PC-3 (cell line): ENCODE results near the gene KLF1. TPM values are rescaled to one million over a fixed set of nuclear protein-coding genes. Genes with fewer than 3 reads are reported as not detected.
A peak's percentile ranks its signal among the peaks of the same experiment; 100 is the strongest.

Source experiments
- ATAC-seq: fragments of 200-7000 bp; cut with Tn5 transposase; 2 replicates; pipeline ENCODE4 v1.9.1; 2020; ENCODE audit warnings: mild to moderate bottlenecking, moderate library complexity
- BruUV-seq: library from RNA; stranded (reverse); fragments of 400-500 nt; replicated peaks from 2 replicates; lab custom pipeline; 2021; lab: Mats Ljungman, UMichigan
- CTCF ChIA-PET: fragments of 300-600 bp; sonication (Branson Sonifier 250); formaldehyde crosslinking; loops from one replicate; lab custom pipeline; 2022; ENCODE audit warnings: antibody characterized with exemption; lab: Charles Lee
- POLR2A ChIA-PET: fragments of 300-600 bp; sonication (Branson Sonifier 250); formaldehyde crosslinking; loops from one replicate; lab custom pipeline; 2022; ENCODE audit warnings: antibody characterized with exemption; ENCODE audit not compliant: unreplicated experiment; lab: Charles Lee
- DNase-seq: peaks from one replicate; pipeline ENCODE4 v3.0.0-alpha.2; 2015
- H2AFZ ChIP-seq: fragments of 300-600 bp; sonication (generic); 2 replicates; pipeline ENCODE4 v1.6.0; 2016; ENCODE audit warnings: antibody characterized with exemption, low read length
- H3F3A ChIP-seq: fragments of 300-600 bp; sonication (generic); one replicate; pipeline ENCODE4 v1.6.0; 2017; ENCODE audit warnings: antibody characterized with exemption, low read length, control low read depth, mild to moderate bottlenecking; ENCODE audit not compliant: unreplicated experiment
- H3K27ac ChIP-seq: fragments of 300-600 bp; sonication (generic); 2 replicates; pipeline ENCODE4 v1.5.1; 2016; ENCODE audit warnings: mild to moderate bottlenecking, low read length
- H3K27me3 ChIP-seq: fragments of 300-600 bp; sonication (generic); 2 replicates; pipeline ENCODE4 v1.6.1; 2016; ENCODE audit warnings: low read length, mixed read lengths
- H3K36me3 ChIP-seq: fragments of 300-600 bp; sonication (generic); 2 replicates; pipeline ENCODE4 v1.6.1; 2016; ENCODE audit warnings: low read depth, mixed run types, low read length, mixed read lengths
- H3K4me1 ChIP-seq: fragments of 300-600 bp; sonication (generic); 2 replicates; pipeline ENCODE4 v1.5.1; 2016; ENCODE audit warnings: low read length; ENCODE audit not compliant: insufficient read depth
- H3K4me2 ChIP-seq: fragments of 300-600 bp; sonication (generic); 2 replicates; pipeline ENCODE4 v1.6.0; 2016; ENCODE audit warnings: low read length
- H3K4me3 ChIP-seq: fragments of 300-600 bp; sonication (generic); 2 replicates; pipeline ENCODE4 v1.5.1; 2016; ENCODE audit warnings: mild to moderate bottlenecking, low read length, mixed read lengths
- H3K79me2 ChIP-seq: fragments of 300-600 bp; sonication (generic); 2 replicates; pipeline ENCODE4 v1.6.1; 2017; ENCODE audit warnings: low read length, mixed read lengths
- H3K9ac ChIP-seq: fragments of 300-600 bp; sonication (generic); 2 replicates; pipeline ENCODE4 v1.6.0; 2016; ENCODE audit warnings: mild to moderate bottlenecking, low read length
- H3K9me2 ChIP-seq: fragments of 300-600 bp; sonication (generic); replicated peaks from 2 replicates; pipeline ENCODE4 v1.6.1; 2016; ENCODE audit warnings: mixed run types, low read length, mixed read lengths
- H3K9me3 ChIP-seq: fragments of 300-600 bp; sonication (generic); 2 replicates; pipeline ENCODE4 v1.6.1; 2016; ENCODE audit warnings: low read length, mixed read lengths
- H4K20me1 ChIP-seq: fragments of 300-600 bp; sonication (generic); 2 replicates; pipeline ENCODE4 v1.6.1; 2016; ENCODE audit warnings: low read length, mixed read lengths
- CTCF ChIP-seq: fragments of 300-600 bp; sonication (generic); conservative IDR thresholded peaks from 2 replicates; pipeline ENCODE4 v1.5.1; 2017; ENCODE audit warnings: antibody characterized with exemption, low read depth, mild to moderate bottlenecking, low read length
- EZH2 ChIP-seq: fragments of 300-600 bp; sonication (generic); IDR thresholded peaks from one replicate; pipeline ENCODE4 v1.6.1; 2017; ENCODE audit warnings: antibody characterized with exemption, mild to moderate bottlenecking, low read length; ENCODE audit not compliant: unreplicated experiment
- EZH2phosphoT487 ChIP-seq: fragments of 300-600 bp; sonication (generic); IDR thresholded peaks from 2 replicates; pipeline ENCODE4 v1.6.1; 2018; ENCODE audit warnings: mild to moderate bottlenecking, antibody characterized with exemption, low read length, borderline replicate concordance
- intact Hi-C: fragments of 100-400 bp; cut with micrococcal nuclease; formaldehyde crosslinking; loops from 2 replicates; pipeline ENCODE4 v1.9.0; 2023
- microRNA-seq: library from miRNA; unstranded; fragments of <30 nt; microRNA quantifications from one replicate; pipeline ENCODE4 v1.1.0, GENCODE V29; 2020; ENCODE audit not compliant: unreplicated experiment
- total RNA-seq: library from RNA; depleted of rRNA; stranded (reverse); fragments of >200 nt; gene quantifications from 2 replicates; pipeline ENCODE4 v1.2.3, GENCODE V29; 2014; rRNA removed

Gene KLF1
- total RNA-seq, 1 experiment from 2014 or later = not detected

- Histone ChIP-seq H3K9ac (no peak overlapping the region), H4K20me1 (no peaks in the 10 kb centered on the region), H3K4me1 (peaks cover 17% of the 10 kb centered on the region), H3K36me3 (no peaks in the 10 kb centered on the region), H3K9me3 (no peaks in the 10 kb centered on the region), H3K4me2 (peak overlapping the region; percentile 83), H2AFZ (peak overlapping the region; percentile 64), H3K79me2 (no peaks in the 10 kb centered on the region), H3K27ac (no peak overlapping the region), H3K4me3 (peak overlapping the region; percentile 71; the same call in 1 of the 2 replicates), H3K27me3 (peaks cover 11% of the 10 kb centered on the region), H3K9me2 (no peaks in the 10 kb centered on the region), H3F3A (peaks cover 4% of the 10 kb centered on the region)
- POLR2A ChIA-PET = no interaction called here
- ATAC-seq (0 out of 2 replicates have a peak, but pooled peaks have one; percentile 8), DNase-seq (peak; percentile 64)
- TF ChIP-seq CTCF (no peak), EZH2 (no peak), EZH2phosphoT487 (no peak)
- no TSS peak for BruUV-seq
- intact Hi-C loops = loop anchor here (5.0 kb wide), 1 partner anchor 33 kb away; the partner anchor contains the start of genes PRDX2 and THSD8
- CTCF ChIA-PET = no interaction called here
Observed at GRCh38 chr19:12834976-12835757, 51.8 kb downstream of the KLF1 start.

GRCh38 chr19:12834566-12834943 lies 52.4 kb downstream of the KLF1 start, which contains the start of gene RTBDN:
Gene RTBDN (minus strand): TSS chr19:12834579. CDS start chr19:12829979, 4,600 bp downstream.
- CTCF ChIA-PET = no interaction called here
- Histone ChIP-seq H3K27ac (no peak within 1 kb of the TSS), H3K9ac (no peak within 1 kb of the TSS), H3F3A (peaks cover 4% of the 10 kb centered on the region), H3K79me2 (no peaks in the 10 kb centered on the region), H3K36me3 (no peaks in the 10 kb centered on the region), H3K9me3 (no peaks in the 10 kb centered on the region), H3K4me1 (peaks cover 17% of the 10 kb centered on the region), H3K4me3 (peak within 1 kb of the TSS; percentile 71), H2AFZ (peak within 1 kb of the TSS; percentile 68), H3K27me3 (peaks cover 11% of the 10 kb centered on the region), H3K9me2 (no peaks in the 10 kb centered on the region), H3K4me2 (peak within 1 kb of the TSS; percentile 83), H4K20me1 (no peaks in the 10 kb centered on the region)
- no TSS peak for BruUV-seq
- POLR2A ChIA-PET = no interaction called here
- ATAC-seq = no peak
- intact Hi-C loops = no loop called here
- DNase-seq = peak; percentile 35
- TF ChIP-seq EZH2 = no peak
- no peak for TF ChIP-seq EZH2phosphoT487
- TF ChIP-seq CTCF = no peak

Small RNA genes within 50 kb of the gene (microRNA-seq; reads per million reads assigned to microRNA genes)
- gene MIR5695 (not detected), gene MIR6794 (1.3 reads per million)

Other genes with a start within 250 kb of the KLF1 start
- gene MAN2B1, start 220.5 kb downstream of the KLF1 start, total RNA-seq = 62.9 and 67.5 TPM in 2 replicates
- 39.5 and 53.5 TPM in 2 replicates for gene WDR83, start 220.4 kb downstream of the KLF1 start, total RNA-seq
- 140 and 150 TPM in 2 replicates for gene DHPS, start 205.3 kb downstream of the KLF1 start, total RNA-seq
- not detected in 2 replicates for gene GNG14, start 199.2 kb downstream of the KLF1 start, total RNA-seq
- 27.5 and 34.6 TPM in 2 replicates for gene FBXW9, start 190.6 kb downstream of the KLF1 start, total RNA-seq
- 50.6 and 73.3 TPM in 2 replicates for gene TNPO2, start 163.3 kb downstream of the KLF1 start, total RNA-seq
- gene TRIR, start 152.5 kb downstream of the KLF1 start, total RNA-seq = 497 and 841 TPM in 2 replicates
- 251 and 264 TPM in 2 replicates for gene GET3, start 149.7 kb downstream of the KLF1 start, total RNA-seq
- 0.07 TPM in 1 of 2 replicates, not detected in the other for gene BEST2, start 135.4 kb downstream of the KLF1 start, total RNA-seq
- 95.2 and 95.7 TPM in 2 replicates for gene HOOK2, start 111.6 kb downstream of the KLF1 start, total RNA-seq
- 343 and 391 TPM in 2 replicates for gene JUNB, start 95.7 kb downstream of the KLF1 start, total RNA-seq
- 729 and 746 TPM in 2 replicates for gene PRDX2, start 85.4 kb downstream of the KLF1 start, total RNA-seq
- not detected in 2 replicates for gene THSD8, start 85.1 kb downstream of the KLF1 start, total RNA-seq
- 118 and 120 TPM in 2 replicates for gene RNASEH2A, start 80.6 kb downstream of the KLF1 start, total RNA-seq
- gene RTBDN, start 52.6 kb downstream of the KLF1 start, total RNA-seq = 0.81 and 3.7 TPM in 2 replicates
- 7.7 and 11.2 TPM in 2 replicates for gene MAST1, start 48.7 kb downstream of the KLF1 start, total RNA-seq
- 47.1 and 48.0 TPM in 2 replicates for gene DNASE2, start 5.8 kb downstream of the KLF1 start, total RNA-seq
- 37.4 and 38.6 TPM in 2 replicates for gene GCDH, start 4.0 kb upstream of the KLF1 start, total RNA-seq
- gene SYCE2, start 32.1 kb upstream of the KLF1 start, total RNA-seq = 0.40 and 0.95 TPM in 2 replicates
- 194 and 339 TPM in 2 replicates for gene FARSA, start 46.5 kb upstream of the KLF1 start, total RNA-seq
- 2,022 and 2,043 TPM in 2 replicates for gene CALR, start 51.4 kb upstream of the KLF1 start, total RNA-seq
- gene RAD23A, start 58.7 kb upstream of the KLF1 start, total RNA-seq = 389 and 418 TPM in 2 replicates
- 219 and 352 TPM in 2 replicates for gene GADD45GIP1, start 70.0 kb upstream of the KLF1 start, total RNA-seq
- 0.55 and 1.1 TPM in 2 replicates for gene DAND5, start 82.4 kb upstream of the KLF1 start, total RNA-seq
- 43.3 and 75.8 TPM in 2 replicates for gene NFIX, start 108.3 kb upstream of the KLF1 start, total RNA-seq
- gene LYL1, start 215.7 kb upstream of the KLF1 start, total RNA-seq = 3.3 and 12.0 TPM in 2 replicates
- gene TRMT1, start 229.5 kb upstream of the KLF1 start, total RNA-seq = 91.8 and 117 TPM in 2 replicates
- 266 and 337 TPM in 2 replicates for gene NACC1, start 231.1 kb upstream of the KLF1 start, total RNA-seq